PC-3 (cell line): Measurements from ENCODE around the gene DIAPH3.

Experiments
- CTCF ChIP-seq: fragments of 300-600 bp; sonication (generic); conservative IDR thresholded peaks from 2 replicates; pipeline ENCODE4 v1.5.1; 2017; ENCODE audit warnings: antibody characterized with exemption, low read depth, mild to moderate bottlenecking, low read length
- EZH2phosphoT487 ChIP-seq: fragments of 300-600 bp; sonication (generic); IDR thresholded peaks from 2 replicates; pipeline ENCODE4 v1.6.1; 2018; ENCODE audit warnings: mild to moderate bottlenecking, antibody characterized with exemption, low read length, borderline replicate concordance

GRCh38 chr13:59806801-59807200 lies 356.9 kb downstream of the DIAPH3 start:
- TF ChIP-seq EZH2phosphoT487: no peak
- TF ChIP-seq CTCF: no peak
